RWPE1 (cell line): ENCODE data around the gene CELF4.

Source experiments
- CTCF ChIA-PET: fragments of 350-600 bp; sonication (Branson Sonifier 250); formaldehyde crosslinking; extraction: SDS; loops from one replicate; lab custom pipeline; 2021; lab: Yijun Ruan, JAX
- POLR2A ChIA-PET: fragments of 400-600 bp; formaldehyde crosslinking; extraction: SDS; loops from one replicate; lab custom pipeline; 2020; ENCODE audit warnings: antibody characterized with exemption; ENCODE audit not compliant: low non-redundant PET; lab: Yijun Ruan, JAX
- DNase-seq: peaks from one replicate; pipeline ENCODE4 v3.0.0; 2012; ENCODE audit warnings: low spot score
- H3K27ac ChIP-seq: fragments of 450-650 bp; 2 replicates; pipeline ENCODE4 v1.5.1; 2017
- TF ChIP-seq, protein P1 (sequence below): fragments of 450-650 bp; conservative IDR thresholded peaks from 2 replicates; pipeline ENCODE4 v1.5.1; 2017; ENCODE audit warnings: low read depth, mild to moderate bottlenecking

Gene CELF4

DNA sequence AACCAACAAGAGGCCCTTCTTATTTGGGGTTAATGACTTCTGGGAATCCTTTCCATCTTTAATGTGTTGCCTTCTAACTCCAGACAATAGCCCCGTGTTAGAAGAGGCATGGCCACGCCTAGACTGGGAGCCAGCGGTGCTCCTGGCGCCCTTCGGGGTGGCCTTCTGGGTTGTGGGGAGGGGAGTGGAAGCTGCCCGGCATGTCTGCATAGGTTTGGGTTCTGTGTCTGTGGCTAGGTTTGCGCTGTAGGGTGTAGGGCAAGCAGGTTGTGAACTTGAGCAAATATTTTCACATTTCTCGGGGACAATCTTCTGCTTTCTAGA is 40.4 kb downstream of the CELF4 start:
- H3K27ac ChIP-seq = no peak overlapping the region
- TF ChIP-seq, protein P1, sequence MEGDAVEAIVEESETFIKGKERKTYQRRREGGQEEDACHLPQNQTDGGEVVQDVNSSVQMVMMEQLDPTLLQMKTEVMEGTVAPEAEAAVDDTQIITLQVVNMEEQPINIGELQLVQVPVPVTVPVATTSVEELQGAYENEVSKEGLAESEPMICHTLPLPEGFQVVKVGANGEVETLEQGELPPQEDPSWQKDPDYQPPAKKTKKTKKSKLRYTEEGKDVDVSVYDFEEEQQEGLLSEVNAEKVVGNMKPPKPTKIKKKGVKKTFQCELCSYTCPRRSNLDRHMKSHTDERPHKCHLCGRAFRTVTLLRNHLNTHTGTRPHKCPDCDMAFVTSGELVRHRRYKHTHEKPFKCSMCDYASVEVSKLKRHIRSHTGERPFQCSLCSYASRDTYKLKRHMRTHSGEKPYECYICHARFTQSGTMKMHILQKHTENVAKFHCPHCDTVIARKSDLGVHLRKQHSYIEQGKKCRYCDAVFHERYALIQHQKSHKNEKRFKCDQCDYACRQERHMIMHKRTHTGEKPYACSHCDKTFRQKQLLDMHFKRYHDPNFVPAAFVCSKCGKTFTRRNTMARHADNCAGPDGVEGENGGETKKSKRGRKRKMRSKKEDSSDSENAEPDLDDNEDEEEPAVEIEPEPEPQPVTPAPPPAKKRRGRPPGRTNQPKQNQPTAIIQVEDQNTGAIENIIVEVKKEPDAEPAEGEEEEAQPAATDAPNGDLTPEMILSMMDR = no peak
- no peak for DNase-seq
- ChIA-PET POLR2A (no interaction called here), CTCF (no interaction called here)

DNA sequence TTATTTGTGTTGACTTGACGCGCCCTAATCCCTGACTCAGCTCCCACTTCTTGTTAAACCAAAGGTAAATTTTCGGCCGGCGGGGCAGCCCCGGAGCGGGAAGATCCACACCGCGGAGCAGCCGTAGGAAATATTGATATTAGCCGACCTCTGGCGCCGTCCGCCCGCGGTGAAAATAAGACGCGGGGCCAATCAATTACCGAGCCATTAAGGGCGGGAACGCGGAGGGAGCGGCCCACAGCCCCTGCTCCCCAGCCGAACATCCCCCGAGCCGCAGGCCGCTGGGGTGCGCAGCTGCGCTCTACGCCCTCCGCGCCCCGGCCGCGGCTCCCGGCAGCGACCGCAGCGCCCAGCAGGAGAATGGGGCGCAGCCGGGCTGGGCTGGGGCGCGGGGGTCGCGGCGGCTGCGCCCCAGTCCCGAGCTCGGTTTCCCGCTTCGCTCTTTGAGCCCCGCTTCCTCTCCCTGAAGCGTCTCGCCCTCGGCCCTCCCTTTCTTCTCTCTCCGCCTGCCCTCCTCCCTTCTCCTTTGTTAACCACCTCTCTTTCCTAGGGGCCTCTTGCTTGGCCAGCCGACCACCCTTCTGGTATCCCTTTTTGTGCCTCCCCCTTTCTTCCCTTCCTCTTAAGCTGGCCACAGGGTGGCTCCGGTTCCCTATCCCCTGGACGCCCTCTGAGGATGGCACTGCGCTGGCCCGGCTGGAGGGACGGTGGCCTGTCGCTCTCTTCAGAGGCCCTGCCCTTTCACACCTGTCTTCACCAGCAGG is 40.9 kb downstream of the CELF4 start:
- TF ChIP-seq, protein P1 = no peak
- CTCF ChIA-PET = no interaction called here
- no peak overlapping the region for H3K27ac ChIP-seq
- no peak for DNase-seq
- POLR2A ChIA-PET = no interaction called here

DNA sequence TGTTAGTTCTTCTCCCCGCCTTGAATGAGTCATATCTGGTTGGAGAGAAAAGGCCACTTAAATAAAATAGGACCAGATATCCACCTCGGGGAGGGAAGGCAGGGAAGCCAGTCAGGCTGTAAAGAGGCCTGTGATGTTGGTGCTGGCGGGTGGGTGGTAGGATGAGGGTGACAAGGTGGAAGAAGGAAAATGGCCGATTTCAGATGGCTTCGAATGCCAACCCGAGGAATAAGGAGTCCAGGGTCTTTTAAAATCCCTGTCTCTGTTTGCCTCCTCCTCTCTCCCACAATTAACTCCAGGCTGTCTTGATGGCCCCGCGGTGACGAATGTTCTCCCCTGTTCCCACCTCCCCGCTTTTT is 41.5 kb downstream of the CELF4 start:
- TF ChIP-seq, protein P1 = no peak
- CTCF ChIA-PET = no interaction called here
- no peak for DNase-seq
- POLR2A ChIA-PET = no interaction called here
- H3K27ac ChIP-seq = no peak overlapping the region

DNA sequence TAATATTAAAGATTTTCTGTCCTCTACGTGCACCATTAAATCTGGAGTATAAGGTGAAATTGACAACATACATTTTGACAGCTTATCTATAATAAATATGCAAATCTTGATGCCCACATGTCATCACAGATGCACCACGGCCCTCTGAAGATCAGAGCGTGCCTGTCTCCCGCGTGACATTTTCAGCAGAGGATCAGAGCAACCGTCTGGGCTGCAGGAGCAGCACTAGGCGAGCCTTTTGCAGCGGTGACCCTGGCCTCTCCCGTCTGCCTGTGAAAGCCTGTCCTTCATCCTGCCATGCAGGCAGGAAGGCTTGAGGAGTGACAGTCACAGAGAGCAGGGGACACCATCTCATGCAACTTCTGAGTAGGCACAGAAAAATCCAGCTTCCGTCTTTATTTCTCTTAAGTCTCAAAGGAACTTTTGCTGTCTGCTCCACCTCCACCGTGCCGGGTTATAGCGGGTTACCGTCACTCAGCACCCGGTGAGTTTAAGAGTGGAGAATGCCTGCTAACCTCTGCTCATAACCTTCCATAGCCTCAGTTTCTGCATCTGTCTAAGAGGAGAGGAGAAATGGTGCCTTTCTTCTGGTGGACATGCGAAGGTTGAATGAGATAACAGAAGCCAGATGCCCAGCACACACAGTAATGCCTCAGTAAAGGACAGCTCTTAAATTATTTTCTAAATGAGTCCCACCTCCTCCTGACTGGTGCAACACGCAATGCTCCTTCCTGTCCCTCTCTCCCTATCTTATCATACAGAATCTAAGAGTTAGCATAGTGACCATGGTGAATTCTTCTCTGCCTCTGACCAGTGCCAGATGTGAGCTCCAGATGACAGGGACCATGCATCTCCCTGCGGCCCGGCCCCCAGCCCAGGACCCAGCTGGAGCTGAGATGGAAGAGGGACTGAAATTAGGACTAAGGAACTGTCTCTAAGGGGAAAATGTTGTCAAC is 43.8 kb downstream of the CELF4 start:
- DNase-seq = no peak
- ChIA-PET POLR2A (no interaction called here), CTCF (no interaction called here)
- no peak overlapping the region for H3K27ac ChIP-seq
- TF ChIP-seq, protein P1 = no peak

DNA sequence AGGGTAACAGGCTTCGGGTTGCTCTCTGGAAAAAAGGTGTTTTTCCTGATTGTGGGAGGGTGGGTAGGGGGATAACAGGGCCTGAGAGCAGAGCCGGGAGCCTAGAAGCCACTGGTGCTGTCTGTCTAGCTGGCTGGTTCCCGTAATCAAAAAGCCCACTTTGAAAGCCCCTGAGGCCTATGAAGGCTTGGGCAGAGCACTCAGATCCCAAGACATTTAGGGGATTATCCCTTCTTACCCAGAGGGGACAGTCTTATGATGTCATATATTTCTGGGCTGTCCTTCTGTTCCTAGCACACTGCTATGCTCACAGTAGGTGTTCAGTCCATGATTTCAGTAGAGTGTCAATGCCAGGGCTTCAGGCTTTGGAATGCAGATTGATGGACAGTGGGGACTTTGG is 45.1 kb downstream of the CELF4 start:
- no peak overlapping the region for H3K27ac ChIP-seq
- ChIA-PET POLR2A (interaction anchor here (0.6 kb wide), 1 partner anchor 53 kb away, joined by 4 read pairs; no protein-coding TSS in a partner anchor), CTCF (no interaction called here)
- DNase-seq = no peak
- TF ChIP-seq, protein P1 = no peak

DNA sequence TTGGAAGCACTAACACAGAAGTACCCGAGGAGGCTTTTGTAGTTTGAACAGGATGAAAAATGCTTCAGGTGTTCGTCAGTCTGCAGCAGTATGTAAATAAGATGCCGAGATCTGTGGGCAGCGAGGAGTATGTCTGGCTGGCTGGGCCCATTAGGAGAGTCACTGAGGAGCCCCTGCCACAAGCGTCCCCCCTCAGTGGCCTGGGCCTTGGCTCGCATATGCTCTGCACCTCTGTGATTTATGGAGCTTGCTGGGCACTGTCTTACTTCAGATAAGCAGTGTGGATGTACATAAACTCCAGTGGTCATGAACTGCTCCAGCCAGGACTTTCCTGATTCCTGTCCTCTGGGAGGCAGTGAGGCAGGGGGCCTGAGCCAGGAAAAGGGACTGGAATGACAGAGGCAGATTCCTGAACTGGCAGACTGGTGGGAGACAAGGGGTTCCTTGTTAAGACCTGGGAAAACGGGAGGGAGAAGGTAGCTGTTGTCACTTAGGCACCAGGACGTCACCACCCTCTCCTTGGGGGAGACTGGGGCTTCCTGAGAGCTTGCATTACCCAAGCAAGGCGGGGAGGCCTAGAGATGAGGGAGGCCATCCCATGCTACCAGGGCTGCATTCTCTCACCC is 46.0 kb downstream of the CELF4 start:
- TF ChIP-seq, protein P1 = no peak
- no peak for DNase-seq
- H3K27ac ChIP-seq = no peak overlapping the region
- ChIA-PET CTCF (no interaction called here), POLR2A (interaction anchor here (0.6 kb wide), 1 partner anchor 52 kb away, joined by 4 read pairs; no protein-coding TSS in a partner anchor)
